SIG-M5 (cell line): ENCODE data around the gene UROD.
"Not testable (repeated sequence)": the region's sequence is repeated elsewhere in the genome, so short reads cannot be mapped to it uniquely, and the experiment has no call there.

ENCODE experiments used
- DNase-seq: peaks from one replicate; lab custom pipeline; 2025; lab: John Stamatoyannopoulos, UW

The UROD gene

DNA sequence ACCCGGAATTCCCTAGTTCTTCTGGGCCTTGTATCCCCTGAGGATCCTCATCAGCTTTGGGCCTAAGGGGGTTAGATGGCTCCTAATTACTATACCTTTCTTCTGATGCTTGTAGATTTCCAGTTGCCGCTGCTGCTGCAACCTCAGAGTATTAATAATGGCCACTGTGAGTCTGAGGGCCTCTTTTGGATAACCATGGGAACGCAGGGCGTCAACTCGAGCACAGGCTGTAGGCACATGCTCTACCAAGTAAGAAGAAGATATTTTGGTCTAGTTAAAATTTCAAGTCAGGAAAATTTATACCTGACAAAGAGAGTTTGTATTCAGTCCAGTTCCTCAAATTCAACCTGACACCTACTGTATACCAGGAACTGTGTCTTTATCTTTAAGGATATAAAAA, 28.2 kb downstream of the UROD start:
- no peak for DNase-seq

- no peak for DNase-seq
Measured at GRCh38 chr1:45043094-45043493, 31.0 kb downstream of the UROD start.

- DNase-seq = no peak
Measured at GRCh38 chr1:45044916-45045315, 32.9 kb downstream of the UROD start.

- DNase-seq = no peak
Measured at GRCh38 chr1:45047032-45047431, 35.0 kb downstream of the UROD start.

DNA sequence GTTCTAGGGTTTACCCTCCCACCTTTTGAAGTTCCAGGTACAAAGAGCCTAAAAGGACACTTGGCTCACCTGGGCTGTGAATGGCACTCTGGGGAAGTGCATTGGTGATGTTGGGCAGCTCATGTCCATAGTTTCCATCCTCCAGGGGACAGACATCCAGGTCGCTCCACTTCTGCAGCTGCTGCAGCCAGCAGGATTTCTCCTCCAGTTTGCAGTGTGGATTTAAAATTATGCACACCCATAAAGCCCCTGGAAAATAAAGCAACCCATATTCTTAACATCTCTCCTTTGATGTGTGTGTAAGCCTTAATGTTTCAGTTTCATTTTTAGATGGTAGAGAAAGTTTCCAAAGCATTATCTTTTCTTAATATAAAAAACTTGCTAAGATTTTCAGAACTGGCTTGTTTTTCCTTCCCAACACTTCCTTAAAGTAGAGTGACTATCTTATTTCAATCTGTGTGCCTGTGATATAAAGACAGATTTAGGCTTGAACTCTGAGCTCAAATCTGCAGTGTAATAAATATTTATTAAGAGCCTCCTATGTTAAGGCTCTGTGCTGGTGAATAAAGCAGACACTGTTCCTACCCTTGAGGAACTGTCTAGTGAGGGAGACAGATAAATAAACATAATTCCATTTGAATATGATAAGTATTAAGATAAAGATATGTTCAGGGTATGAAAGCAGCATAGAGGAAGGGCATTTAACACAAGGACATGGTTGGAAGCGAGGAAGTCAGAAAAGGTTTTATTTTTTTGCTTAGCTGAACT, 39.1 kb downstream of the UROD start:
- no peak for DNase-seq

- no peak for DNase-seq
Measured at GRCh38 chr1:45057542-45057941, 45.5 kb downstream of the UROD start.

- DNase-seq = no peak
Measured at GRCh38 chr1:45059829-45060228, 47.8 kb downstream of the UROD start.

DNA sequence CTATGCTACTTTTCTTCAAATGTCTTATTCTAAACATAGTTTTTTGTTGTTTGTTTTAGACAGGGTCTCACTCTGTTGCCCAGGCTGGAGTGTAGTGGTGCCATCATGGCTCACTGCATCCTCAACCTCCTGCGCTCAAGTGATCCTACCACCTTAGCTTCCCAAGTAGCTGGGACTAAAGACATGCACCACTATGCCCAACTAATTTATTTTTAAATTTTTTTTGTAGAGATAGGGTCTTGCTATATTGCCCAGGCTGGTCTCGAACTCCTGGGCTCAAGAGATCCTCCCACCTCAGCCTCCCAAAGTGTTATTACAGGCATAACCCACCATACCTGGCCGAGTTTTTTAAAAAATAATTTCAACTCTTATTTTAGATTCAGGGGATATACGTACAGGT, 50.4 kb downstream of the UROD start:
- not testable (repeated sequence) for DNase-seq

DNA sequence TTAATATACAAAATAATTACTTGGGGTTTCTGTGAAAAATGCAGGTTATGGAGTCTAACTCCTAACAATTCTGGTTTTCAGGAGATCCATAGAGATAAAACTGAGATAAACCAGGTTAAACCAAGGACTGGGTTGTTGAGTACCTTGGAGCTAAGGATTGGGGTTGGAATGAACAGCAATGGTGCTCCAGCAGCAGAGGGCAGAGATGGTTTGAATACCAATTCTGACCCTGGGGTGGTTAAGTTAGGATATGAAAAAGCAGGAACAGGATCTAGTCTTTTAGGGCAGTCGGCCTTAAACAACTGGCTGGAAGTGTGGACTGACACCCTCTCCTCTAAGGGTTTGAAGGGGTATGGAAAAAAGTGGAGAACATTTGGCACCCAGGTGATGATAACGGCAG, 53.0 kb downstream of the UROD start:
- no peak for DNase-seq
